Left renal pelvis (tissue), 4 donors: ENCODE data around the gene CACNA1E. TPM values are rescaled to one million over a fixed set of nuclear protein-coding genes. Genes with fewer than 3 reads are reported as not detected.
"Not testable (repeated sequence)": the region's sequence is repeated elsewhere in the genome, so short reads cannot be mapped to it uniquely, and the experiment has no call there.

Experiments
- DNase-seq, 4 donors: peaks; one replicate each; pipeline ENCODE4 v3.0.0-alpha.2; 2013; ENCODE audit warnings: low read depth in 4 of 4, low spot score in 3 of 4
- polyA plus RNA-seq, 4 donors: library from polyadenylated mRNA; unstranded; fragments of 120-200 nt; gene quantifications; one replicate each; pipeline ENCODE4 v1.2.1, GENCODE V29; 2013; ENCODE audit not compliant: insufficient read length in 4 of 4

CACNA1E gene
- polyA plus RNA-seq, 4 donors, result 0.19 to 0.47 (median 0.41) TPM

DNA sequence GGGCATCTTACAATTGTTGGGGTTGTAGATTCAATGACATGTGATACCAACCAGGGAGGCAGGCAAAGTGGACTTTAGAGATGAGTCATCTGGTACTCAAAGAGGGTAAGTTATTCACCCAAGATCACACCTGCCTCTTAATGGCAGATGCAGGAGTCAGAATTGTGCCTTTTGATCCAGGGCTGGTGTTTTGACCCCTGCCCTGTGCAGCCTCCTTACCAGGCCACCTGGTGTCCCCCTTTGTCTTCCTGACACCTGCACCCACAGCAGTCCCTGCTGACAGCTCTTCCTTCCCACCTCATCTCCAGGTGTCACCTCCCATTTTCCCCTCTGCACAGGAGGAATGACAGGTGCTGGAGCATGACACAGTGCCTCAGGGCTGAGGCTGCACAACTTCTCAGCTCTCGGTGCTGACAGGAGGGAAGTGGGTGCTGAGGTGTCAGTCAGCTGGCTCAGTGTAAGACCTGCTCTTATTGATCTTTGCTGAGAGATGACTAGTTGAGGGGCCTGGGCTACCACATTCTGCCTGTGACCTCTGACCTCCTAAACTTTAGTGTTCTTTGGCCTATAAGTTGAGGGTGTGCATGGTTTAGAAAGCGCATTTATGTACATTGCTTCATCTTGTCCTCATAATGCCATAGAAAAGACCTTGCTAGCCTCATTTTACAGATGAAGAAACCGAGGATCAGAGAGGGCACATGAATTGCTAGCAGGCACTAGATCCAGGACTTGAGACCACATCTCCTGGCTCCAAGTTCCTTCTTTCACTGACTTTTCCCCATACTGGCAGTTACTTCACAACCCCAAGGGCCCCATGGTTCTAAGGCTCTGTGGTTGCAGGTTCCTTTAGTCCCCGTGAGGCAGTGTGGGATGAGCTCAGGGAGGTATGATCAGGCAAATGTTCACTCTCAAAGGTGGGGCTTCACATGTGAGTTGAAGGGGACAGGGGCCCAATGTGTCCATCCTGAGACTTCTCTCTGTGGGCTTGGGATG is 31.3 kb downstream of the CACNA1E start:
- no peak for DNase-seq

DNA sequence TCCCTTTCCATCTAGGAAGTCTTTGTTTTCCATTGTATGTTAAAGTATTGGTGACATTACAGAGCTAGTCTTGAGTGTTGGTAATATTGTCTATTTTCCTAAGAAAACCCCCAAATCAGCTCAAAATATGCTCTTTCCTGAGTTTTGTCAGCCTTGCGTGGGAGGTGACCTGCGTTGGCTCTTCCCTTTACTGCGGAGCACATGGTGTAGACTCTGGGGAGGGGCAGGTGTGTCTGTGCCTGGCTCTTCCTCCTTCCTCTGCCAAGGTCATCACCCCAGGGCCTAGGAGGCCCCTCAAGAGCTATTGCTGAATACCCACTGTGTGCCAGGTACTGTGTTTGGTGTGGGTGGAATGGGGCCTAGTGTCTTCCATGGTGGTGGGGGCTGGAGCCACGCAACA is 33.4 kb downstream of the CACNA1E start:
- DNase-seq, result no peak

DNA sequence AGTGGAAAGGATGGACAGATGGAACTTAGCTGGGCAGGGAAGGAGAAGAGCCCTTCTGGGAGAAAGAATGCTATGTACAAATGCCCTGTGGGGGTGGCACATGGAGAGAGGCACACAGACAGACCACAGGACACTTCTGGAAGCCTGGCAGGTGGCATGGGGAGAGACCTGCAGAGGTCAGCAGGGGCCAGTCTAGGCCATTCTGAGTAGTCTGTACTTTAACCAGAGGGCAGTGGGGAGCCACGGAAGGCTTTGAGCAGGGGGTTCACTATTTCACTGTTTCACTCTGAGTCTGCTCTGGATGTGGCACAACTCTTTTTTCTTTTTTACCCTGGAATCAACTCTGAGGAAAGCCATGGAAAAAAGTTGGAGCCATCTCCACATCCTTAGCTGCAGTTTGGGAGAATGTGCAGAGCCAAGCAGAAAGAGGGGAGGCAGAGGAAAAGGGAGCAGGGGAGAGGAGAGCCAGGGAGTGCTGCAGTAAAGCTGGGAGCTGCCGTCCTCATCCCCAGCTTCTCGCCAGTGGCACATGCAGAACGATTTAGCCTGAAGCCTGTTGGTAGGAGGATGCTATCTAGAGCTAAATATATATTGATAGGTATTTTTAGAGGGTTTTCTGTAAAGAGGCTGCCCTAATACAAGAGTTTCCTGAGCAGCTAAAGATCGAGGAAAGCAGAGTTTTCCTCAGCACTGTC is 34.0 kb downstream of the CACNA1E start:
- no peak for DNase-seq

DNA sequence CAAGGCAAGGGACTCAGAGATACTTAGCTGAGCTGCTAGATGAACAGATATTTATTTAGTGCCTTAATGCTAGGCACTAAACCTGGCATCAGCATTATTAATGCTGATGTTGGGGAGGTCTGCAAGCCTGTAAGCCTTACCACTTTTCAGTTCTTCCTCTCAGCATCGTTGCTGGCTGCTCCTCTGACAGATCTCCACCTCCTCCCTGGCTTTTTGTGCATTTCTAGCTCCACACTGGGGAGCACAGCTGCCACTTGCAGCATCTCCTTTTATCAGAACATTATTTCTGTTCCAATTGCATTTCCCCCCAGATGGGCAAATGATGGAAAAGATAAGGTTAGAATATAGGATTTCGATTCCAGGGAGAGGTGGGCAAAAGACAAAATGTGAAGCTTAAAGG is 34.8 kb downstream of the CACNA1E start:
- DNase-seq, result no peak

DNA sequence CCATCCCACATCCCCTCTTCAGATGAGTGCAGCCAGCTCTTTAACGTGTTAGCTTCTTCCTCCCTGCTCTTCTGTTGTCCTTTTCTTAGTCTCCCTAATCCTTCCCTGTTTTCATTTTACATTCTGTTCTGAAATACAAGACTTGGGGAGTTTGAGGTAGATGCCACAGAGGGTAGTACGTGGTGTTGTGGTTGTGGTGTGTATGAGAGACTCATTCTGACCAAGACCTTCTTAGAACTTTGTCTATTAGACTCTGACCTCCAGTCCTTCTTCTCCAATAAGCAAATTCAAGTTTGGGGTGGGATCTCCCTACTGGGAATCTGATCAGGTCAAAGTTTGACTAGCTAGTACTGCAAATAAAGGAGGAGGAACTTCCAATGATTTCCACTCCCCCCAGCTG is 39.5 kb downstream of the CACNA1E start:
- DNase-seq, result no peak

DNA sequence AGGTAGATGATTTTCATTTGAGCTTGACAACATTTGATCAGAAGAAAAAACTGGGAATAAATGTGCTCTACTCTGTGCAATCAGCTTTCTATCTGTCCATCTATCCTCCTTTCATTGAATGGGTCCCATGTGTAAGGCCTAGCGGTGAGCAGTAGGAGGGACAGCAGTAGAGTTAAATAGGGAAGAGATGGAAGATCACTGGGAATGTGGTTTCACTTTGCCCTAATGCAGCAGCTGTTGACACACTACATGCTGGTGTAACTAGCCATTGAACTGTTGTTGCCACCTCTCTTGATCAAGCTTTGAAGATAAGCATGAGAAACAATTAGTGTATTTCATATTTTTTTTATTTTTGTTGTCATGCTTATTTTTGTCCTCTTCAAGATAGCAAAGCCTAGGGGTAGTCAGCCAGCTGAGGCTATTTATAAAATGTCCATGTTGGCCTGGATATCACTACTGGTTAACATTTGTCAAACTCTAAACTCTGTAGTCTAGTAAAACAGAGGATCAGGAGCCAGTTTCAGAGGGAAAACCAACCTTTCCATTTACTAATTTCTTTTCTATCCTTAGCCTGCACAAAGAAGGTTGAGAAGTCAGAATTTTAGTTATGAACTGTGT is 41.9 kb downstream of the CACNA1E start:
- DNase-seq, result no peak

DNA sequence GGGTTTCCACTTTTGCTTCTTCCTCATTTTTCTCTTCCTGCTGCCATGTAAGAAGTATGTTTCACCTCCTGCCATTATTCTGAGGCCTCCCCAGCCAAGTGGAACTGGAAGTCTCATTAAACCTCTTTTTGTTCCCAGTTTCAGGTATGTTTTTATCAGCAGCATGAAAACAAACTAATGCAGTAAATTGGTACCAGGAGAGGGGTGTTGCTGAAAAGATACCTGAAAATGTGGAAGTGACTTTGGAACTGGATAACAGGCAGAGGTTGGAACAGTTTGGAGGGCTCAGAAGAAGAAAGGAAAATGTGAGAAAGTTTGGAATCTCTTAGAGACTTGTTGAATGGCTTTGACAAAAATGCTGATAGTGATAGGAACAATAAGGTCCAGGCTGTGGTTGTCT is 44.9 kb downstream of the CACNA1E start:
- DNase-seq, result not testable (repeated sequence)

DNA sequence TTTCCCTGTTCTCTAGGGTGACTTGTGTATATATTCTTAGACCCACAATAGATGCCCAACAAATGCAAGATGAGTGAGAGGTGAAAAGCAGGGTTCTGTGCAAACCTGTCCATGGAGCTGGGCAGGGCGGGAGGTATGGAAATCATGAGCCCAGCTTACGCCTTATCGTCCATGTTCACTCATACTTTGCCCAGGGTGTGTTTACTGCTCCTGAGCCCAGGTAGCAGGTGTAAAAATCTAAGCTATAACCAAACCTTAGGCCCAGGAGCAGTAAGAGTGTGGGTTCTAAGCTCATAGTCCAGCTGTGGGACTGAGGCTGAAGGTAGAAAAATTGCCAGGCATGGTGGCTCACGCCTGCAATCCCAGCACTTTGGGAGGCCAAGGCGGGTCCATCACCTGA is 48.1 kb downstream of the CACNA1E start:
- DNase-seq, result no peak

DNA sequence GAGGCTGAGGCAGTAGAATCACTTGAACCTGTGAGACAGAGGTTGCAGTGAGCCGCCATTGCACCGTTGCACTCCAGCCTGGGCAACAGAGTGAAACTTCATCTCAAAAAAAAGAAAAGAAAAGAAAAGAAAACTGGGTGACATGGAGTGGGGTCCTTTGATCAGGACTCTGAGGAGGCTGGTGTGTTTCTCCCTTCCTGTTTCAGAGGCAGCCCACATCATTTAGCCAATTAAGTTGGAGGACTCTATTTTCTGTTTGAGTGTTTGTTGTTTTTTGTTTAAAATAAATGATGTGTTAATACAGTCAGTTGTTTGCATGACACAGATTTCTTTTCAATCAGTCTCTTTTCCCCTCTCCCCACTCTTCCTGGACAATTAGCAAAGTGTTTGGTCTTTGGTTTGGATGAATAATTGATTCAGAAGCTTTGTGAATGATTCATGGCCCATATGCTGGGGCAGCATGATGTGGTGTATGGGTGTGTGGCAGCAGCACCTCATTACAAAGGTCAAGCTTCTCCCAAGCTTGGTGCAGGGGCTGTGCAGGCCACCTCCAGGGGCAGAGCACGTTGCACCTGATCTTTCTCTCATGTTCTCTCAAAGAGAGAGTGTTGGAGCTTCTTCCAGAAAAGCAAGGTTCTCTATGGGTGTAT is 48.8 kb downstream of the CACNA1E start:
- DNase-seq, result no peak

DNA sequence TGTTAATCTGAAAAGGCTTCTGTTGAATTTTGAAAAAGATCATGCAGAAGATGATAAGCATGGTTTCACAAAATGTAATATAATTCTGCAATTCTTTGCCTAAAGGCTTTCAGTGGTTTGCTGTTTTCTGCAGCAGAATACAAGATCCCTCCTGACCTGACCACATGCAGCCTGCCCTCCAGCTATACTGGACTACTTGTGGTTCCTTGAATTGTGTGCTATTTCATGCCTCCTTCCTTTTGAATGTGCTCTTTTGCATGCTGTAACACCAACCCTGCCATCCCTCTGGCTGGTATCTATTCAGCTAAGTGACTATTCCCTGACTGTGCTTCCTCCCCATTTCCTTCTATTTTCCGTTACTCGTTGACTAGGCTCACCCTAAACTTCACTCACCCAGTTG is 55.5 kb downstream of the CACNA1E start:
- no peak for DNase-seq

DNA sequence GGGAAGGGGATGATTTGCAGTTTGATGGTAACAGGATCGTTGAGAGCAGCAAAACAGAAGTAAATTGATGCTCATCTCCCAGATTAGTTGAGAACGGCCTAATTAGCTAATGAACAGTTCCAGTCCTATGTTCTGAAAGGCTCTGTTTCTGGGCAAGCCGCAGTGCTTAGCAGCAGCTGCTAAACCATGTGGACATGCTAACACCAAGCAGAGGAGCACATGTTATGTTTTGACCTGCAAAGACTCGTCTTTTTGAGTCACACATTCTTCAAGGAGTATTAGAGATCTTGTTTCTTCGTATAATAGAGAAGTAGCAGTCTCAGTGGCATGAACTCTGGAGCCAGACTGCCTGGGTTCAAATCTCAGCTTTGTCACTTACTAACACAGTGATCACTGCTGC is 58.1 kb downstream of the CACNA1E start:
- no peak for DNase-seq

DNA sequence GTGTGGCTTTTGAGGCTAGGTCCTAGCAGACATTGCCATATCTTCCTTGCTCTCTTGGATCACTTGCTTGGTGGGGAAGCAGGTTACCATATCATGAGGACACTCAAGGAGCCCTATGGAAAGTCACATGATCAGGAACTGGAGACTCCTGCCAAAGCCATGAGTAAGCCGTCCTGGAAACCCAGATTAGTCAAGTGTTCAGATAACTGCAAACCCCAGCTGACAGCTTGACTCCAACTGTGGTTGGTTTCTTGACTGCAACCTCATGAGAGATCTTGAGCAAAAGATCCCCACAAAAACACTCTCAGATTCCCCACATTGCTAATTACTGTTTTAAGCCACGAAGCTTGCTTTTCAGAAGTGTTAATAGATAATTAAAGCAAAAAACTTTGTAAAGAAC is 58.6 kb downstream of the CACNA1E start:
- no peak for DNase-seq

DNA sequence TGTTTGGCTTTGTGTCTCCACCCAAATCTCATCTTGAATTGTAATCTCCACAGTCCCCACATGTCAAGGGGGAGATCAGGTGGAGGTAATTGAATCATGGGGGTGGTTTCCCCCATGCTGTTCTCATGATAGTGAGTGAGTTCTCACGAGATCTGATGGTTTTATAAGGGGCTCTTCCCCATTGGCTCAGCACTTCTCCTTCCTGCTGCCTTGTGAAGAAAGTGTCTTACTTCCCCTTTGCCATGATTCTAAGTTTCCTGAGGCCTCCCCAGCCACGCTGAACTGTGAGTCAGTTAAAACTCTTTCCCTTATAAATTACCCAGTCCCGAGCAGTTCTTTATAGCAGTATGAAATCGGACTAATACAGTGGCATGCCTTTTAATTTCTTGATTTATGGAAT is 59.1 kb downstream of the CACNA1E start:
- DNase-seq, result not testable (repeated sequence)

DNA sequence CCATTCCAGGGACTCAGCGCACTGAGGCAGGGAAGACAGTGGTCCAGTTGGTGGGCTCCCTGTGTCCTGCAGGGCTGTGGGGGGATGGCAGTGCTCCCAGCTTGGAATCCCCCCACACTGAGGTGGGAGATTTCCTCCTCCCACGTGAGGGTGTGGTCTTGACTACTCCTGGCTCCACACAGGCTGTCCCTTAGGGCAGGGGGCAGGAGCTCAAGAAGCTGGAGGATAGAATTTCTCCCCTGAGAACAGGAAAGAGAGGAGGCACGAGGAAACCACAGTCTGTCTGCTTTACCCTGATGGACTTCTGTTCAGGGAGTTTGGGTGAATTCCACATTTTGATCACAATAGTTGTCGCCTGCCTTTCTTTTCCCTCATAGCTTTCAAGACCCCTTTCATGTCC is 62.1 kb downstream of the CACNA1E start:
- DNase-seq, result no peak

DNA sequence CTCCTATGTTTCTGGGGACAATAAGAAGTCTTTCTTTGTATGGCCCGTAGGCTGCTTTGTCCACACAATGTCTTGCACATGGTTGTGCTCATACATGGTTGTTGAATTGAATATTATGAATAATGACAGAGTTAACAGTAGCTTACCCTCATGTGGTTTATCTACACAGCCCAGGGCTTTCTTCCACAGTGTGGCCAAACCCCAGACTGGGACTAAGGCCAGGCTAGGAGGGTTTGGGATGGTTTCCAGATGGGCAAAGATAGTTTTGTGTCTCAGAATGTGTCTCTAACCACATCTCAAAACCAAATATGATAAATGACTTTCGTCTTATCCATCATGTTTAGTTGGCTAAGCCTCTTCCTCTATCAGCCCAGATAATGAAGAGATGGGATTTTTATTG is 65.2 kb downstream of the CACNA1E start:
- DNase-seq, result no peak

DNA sequence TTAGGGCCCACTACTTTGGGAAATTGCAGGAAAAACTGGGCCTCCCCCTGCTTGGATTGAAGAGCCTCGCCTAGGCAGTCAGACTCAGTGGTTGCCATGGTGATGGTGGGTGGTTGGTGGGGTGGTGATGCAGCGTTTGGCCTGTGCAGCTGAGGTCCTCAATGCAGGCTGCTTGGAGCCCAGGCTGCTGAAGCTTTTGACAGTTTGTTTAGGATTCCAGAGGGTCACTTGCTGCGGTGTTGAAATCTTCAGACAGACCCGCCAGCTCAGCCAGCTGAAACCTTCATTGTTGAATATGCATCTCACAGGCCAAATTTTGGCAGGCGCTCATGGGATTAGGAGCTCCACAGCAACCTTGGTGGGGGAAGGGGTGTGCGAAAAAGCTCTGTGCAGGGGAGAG is 67.9 kb downstream of the CACNA1E start:
- no peak for DNase-seq

DNA sequence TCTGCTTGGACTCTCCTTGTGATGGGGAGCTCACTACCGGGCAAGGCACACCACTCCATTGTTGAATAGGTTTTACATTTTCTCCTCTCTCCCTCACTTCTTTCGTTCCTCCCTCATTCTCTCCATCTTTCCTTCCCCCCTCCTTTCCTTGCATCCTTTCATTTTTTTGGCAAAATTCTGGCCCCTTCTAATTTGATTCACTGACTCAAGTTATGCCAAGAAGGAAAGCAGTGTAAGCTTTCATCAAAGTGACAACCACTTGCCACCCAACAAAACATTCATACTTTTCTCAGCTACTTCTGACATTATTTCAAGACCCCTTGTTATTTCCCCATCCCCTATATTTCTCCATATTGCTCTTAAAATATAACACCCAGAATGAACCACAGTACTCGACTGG is 68.4 kb downstream of the CACNA1E start:
- DNase-seq, result no peak

DNA sequence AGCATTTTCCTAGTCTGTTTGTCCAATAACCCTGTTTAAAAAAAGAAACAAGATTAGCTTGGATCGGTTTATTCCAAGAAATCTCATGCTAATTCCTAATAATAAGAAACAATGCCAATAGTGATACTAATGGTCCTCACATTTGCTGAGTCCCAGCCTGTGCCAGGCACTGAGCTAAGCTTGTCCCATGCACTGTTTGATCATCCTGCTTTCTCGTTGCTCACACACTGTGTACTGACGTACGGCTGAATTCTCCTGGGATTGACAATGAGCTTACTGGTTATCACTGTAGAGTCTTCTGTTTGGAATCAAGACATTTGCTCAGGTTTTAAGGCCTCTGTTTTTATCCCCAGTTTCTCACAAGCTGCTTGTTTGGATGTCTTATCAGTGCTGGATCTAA is 71.1 kb downstream of the CACNA1E start:
- no peak for DNase-seq

DNA sequence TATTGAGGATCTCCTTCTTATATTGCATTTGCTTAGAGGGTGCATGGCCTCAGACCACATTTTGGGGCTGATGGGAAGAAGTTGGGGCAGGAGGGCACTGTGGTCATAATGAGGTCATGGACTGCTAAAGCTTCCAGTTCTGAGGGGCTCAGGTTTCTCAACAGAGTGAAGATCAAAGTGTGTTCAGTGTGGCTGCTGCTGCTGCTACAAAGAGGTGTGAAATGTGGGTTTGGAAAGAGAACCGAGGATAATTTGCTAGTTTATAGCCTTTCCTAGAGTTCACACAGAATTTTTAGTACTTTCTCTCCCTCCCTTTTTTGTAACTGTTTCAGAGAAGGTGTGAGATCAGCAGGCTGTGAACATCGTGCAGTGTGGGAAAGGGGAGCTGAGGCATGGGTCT is 73.3 kb downstream of the CACNA1E start:
- DNase-seq, result no peak

DNA sequence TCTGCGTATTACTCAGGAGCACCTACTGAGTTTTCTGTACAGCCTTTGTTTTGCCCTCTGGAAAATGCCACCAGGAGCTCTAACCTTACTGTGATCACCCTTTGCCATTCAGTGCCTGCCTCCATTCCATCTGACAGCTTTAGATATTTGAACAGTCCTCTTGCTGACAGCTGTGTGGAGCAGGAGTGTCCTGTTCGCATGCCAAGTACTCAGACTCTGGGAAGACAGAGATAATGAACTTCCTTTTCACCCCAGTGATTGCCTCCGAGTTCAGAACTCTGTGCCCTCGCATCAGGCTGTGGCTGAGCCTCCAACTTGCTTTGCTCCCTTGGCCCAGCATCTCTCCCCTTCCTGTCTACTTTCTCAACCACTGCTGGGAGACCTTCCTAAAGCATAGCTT is 74.0 kb downstream of the CACNA1E start:
- DNase-seq, result no peak

DNA sequence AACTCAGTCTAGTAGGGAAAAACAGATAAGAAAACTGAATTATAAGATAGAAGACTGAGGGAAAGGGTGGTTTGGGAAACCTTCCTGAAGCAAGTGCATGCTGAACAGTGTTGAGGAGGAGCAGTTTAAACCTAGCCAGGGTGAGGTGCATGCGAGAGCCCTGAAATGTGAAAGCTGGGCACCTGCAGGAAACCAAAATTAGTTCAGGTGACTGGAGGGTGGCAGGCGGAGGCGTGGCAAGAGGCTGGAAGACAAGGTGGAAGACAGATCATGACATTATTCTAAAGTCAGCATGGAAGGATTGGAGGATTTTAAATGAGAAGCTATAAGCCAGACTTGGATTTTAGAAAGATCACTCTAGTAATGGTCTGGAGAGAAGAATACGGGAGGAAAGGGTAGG is 75.1 kb downstream of the CACNA1E start:
- no peak for DNase-seq
